RKO (cell line): ENCODE results near the gene PDLIM3.
"Not testable (repeated sequence)": the region's sequence is repeated elsewhere in the genome, so short reads cannot be mapped to it uniquely, and the experiment has no call there.

Source experiments
- DNase-seq: peaks from one replicate; pipeline ENCODE4 v3.0.0-alpha.2; 2016; ENCODE audit warnings: low spot score

The PDLIM3 gene, protein sequence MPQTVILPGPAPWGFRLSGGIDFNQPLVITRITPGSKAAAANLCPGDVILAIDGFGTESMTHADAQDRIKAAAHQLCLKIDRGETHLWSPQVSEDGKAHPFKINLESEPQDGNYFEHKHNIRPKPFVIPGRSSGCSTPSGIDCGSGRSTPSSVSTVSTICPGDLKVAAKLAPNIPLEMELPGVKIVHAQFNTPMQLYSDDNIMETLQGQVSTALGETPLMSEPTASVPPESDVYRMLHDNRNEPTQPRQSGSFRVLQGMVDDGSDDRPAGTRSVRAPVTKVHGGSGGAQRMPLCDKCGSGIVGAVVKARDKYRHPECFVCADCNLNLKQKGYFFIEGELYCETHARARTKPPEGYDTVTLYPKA

DNA sequence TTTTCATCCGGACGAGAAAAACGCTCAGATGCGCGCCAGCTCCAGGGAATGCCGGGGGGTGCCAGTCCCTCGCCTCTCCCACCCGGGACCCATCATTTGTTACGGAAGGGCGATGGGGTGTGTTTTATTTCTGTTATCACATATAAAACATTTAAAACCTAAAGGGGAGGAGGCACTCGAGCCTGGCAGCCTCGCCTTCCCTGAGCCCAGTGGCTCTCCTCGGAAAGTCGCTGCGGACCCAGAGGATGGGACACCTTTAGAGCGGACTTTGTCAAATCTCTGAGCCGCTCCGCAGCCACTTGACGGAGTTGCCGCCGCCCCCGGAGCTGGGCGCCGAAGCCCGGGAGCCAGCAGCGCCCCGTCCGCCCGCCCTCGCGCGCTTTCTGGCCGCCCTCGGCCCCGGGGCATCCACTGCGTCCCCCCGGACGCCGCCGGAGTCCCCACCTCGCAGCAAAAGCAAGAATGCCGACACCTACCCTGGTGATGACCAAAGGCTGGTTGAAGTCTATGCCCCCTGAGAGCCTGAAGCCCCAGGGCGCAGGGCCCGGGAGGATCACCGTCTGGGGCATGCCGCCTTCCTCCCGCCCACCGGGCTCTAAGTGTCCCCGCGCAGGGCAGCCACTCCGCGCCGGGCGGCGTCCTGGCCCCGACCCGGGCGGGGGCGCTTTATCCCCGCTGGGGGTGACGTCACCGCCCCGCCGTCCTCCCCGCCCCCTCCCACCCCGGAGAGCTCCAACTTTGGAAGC is at the start of gene PDLIM3:
Gene PDLIM3 (minus strand): TSS at position 642 of the 746 bp plus-strand sequence. CDS start 73 bp downstream, at position 569.
- no peak for DNase-seq

DNA sequence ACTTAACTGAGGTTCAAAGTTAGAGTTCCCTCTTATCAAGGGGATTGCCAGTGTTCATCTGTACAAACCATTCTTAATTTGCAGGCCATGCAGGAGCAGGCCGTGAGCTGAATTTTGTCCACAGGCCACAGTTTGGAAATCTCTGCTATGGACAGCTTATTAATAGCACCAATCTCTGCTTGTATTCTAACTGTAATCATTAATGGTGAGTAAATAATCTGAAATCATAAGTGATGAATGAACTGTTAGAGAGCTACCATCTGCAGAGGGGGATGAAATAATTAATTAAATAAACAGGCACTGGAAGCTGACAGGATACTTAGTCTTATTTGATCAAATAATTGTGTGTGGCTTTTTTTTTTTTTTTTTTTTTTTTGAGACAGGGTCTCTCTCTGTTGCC is 48.5 kb upstream of the PDLIM3 start:
- DNase-seq: no peak

DNA sequence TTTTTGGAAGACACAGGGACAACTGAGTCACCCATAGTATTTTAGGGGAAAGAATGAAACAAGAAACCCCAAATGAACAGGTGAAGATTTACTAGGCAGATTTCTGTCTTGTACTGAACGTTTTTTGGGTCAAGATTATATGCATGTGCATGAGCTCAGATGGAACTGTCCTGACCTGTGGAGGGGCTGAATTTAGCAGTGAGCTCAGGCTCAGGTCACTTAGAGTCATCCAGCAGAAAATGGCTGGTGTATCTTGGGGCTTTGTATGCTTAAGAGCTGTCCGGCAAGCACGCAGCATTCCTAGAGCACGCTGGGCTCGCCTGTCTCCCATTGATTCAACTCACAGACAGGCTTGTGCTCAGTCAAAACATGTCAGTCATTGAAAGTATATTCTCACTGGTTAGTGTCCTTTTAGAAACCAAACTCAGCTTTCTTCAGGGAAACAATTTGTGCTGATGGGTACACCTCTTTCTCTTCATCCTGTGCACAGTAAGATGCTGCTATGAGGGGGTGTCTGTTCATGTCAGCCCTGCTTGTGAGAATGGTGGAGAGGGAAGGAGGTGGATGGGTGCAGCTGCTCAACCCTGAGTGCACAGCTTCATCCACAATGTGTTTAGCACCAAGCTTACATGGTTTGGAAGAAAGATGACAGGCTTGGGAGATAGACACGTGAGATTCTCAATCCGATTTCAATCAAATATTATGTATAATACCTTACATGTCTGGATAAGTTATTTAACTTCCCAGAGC is 47.5 kb upstream of the PDLIM3 start:
- DNase-seq: no peak

DNA sequence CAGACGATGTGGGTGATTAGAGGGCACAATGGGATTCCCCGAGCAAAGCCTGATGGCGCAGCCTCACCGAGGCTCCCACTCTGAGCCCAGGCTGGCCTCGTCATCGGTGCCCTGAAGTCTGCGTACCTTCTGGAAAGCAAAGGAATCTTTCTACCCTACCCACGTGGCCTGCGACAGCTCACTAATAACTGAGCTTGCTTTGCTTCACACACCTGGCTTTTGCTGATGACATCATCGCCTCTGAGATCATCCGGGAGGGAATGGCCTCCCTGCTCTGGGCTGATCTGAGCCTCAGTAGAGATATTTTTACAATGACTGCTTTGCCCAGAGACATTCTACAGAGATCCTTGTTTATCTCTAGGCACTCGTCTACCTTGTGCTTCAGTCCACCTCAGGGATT is 45.4 kb upstream of the PDLIM3 start:
- DNase-seq: no peak

DNA sequence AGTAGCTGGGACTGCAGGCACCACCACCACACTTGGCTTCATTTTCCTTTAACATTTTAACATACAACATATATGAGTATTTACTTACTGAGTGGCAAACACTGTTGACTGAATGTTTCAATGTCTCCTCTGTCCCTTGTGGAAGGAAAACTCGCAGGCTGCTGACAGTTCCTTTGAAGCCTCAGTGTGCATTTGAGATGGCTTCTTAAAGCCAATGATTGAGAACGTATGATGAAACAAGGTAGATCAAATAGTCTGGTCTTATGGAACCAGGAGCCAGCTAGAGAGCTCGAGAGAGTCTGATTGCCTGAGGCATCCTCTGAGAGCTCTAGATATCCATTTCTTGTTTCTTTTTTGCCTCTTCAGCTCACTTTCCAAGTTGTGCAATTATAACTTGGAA is 43.0 kb upstream of the PDLIM3 start:
- no peak for DNase-seq

DNA sequence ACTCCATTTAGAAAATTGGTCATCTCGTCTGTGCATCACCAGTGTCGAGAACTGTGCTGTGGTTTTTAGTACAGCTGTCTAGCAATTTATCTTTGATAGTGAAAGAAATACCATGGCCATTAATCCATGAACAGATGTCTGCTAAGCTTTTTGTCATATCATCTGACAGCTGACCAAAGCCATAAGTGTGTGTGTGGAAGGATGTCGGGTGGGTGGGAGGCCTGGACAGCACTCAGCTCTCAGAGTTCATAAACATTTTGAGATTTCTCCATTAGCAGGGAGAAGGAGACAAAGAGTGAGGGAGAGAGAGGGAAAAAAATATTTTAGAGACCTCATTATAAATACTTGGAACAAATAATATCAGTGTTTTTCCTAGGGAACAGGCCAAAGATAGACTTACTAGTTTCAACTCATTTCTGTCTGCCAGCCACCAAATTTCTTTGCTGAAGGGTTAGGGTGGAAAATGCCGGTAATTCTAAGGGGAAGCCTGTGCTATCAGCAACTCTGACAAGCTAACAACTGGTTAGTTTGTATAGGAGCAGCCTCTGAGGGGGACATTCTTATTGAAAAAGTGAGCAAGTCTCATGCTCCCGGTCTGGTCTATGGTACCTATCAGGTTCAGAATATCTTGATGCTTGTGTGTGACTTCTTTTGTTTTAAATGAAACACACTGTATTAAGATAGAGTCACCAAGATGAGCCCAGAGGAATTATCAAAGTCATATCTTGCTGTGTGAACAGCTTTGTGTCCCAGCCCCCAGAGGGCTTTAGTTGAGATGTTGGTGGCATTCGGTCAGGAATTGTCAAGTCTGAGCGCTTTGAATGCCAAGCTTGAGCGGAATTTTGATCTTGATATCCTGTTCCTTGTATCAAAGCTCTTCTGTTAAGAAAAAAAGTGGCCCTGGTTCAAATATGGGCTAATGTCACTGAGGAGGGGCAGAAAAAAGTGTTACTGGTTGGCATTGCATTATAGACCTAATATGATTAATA is 41.9 kb upstream of the PDLIM3 start:
- no peak for DNase-seq

DNA sequence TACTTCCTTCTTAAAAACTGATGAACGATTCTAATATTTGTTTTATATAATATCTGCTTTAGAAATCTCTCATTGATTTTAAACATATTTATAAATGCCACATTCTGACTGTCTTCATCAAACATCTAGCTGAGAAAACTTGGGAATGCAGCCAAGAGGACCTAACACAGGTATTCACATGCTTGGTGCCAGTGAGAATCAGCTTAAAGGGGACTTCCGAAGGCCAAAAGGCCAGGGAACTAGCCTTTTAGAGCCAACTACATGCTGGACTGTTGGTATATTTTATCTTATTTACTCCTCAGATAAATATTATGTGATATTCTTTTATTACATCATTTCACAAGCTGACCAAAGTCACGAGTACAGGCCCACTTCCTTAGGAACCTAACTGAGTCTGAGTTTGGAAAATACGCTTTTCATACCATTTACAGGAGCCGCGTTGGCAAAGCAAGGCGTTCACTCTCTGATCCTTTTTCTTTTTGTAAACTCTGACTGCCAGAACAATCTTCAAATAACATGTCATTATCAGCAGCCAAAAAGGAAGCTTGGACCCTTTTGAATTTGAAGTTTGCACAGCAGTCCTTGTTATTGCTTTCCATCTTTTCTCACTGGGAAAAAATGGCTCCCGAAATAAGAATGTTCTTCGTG is 41.1 kb upstream of the PDLIM3 start:
- DNase-seq: no peak

DNA sequence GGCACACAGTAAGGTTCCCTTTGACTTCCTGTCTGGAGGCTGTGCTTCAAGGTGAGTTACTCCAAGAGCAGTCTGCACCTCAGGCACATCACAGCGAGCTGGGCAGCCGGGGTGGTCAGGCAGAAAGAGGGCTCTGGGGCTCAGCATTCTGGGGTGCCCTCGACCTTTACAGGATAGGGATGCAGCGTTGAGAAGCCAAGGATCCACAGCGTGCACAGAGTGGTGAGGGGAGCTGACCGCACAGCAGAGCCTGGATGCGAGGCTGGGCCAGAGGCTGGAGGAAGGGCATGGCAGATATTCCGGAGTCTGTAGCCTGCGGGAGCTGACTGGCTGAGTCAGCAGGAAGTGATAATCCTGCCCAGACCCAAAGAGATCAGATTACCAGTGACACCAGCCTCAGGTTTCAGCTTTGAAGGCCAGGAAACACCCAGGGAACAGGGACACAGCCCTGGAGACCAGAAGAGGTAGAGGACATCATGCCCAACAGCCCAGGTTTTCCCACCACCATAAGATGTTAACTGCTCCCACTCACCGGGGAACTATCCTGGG is 38.4 kb upstream of the PDLIM3 start:
- DNase-seq: peak; percentile 87

DNA sequence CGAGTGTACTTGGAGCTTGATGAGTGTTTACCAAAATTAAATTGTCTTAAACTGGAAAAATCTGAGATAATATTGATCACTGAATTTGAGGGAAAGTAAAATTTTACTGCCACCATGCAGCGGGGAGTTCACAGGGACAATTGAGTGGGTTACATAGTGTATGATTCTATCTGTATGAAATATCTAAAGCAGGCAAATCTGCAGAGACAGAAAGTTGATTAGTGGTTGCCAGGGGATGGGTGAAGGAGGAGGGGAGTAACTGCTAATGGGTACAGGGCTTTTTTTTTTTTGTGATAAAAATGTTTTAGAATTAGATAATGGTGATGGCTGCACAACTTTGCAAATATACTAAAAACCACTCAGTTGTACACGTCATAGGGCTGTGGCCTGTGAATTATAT is 35.4 kb upstream of the PDLIM3 start:
- DNase-seq: no peak

DNA sequence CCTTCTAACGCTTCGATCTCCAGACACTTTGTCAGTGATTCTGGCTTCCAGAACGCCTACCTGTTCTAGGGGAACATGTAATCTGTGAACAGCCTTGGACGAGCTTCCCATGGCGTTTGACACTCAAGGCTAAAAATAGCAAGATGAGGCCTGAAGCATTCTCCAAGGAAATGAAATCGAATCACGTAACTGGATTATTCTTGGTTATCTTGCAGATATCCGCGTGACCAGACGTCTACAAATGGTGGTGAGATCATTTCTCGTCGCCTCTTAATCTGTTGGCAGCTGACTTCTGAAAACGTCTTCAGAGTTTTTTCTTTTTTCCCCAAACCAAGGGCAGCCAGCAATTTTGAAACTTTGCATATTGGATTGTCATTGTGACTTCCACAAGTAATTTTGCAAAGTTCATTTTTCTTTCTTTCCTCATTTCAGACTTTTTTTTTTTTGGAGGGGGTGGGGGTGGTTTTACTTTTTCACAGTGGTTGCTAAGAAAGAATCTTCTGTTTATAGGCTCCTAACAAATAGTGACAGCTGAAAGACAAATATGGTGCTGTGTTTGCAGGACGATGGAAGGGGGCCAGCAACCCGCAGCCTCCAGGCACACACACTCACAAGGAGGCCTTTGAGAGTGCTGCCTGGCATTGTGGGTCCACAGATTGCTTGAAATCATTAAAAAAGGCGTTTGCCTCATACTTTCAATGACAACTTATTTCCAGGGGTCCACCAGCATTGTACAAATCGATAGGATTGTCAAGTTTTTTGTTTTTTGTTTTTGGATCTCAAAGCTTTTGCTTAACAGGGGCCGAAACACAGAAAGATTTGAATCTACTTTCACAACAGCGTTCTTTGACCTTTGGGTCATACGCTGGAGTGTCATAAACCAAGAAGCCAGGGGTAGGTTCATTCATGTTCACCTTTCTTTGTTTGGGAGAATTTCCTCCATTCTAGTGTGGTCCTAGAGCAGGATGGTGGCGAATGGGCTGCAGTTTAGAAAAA is 32.4 kb upstream of the PDLIM3 start:
- no peak for DNase-seq

DNA sequence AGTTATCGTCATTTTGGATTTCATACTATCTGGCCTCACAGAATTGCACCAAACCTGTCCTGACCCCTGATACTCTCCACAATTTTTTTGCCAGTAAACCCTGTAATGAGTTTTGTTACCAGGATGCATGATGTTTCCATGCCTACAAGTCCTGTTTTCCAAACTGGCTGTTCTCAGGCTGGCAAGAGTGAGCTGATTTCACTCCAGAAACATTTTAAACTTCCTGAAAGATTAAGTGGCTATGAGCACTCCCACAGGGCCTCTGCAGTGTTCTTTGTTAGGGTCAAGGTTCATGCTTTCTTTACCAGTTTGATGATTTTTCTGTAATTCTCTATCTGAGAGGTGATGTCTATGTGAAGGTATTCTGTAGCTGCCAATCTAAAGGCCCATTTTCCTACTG is 31.7 kb upstream of the PDLIM3 start:
- DNase-seq: no peak

DNA sequence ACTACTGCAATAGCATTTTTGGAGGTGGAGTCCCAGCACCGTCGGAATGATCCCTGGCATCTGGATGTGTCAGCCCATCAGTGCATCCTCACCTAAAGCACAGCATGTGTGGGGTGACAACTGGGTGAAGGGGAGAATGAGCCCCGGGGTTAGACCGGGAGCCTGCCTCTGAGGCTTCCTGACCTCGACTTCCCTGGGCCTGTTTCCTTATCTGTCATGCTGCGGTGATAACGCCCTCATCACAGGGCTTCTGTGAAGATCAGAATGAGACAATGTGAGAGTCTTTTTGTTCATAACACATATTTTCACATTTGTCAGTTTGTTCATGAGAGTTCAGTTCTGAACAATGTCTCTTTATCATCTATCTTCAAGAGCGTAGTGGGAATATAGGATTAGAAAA is 31.1 kb upstream of the PDLIM3 start:
- no peak for DNase-seq

DNA sequence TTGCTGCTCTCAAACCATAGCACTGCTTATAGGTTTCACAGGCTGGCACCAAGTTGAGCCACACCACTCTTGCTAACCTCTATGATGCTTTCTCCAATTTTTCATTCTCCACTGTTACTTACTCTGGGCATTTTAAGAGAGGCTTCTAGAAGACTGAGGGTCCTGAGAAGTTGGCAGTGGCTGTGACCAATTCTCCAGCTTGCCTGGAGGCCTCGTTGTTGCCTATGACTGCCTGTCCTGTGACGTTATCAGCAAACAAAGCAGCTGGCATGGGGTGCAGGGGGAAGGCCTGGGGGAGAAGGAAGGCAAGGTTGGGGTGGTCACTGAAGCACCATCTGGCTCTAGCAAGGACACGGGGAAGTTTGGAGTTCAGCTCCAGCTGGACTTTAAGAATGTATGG is 30.4 kb upstream of the PDLIM3 start:
- DNase-seq: no peak

DNA sequence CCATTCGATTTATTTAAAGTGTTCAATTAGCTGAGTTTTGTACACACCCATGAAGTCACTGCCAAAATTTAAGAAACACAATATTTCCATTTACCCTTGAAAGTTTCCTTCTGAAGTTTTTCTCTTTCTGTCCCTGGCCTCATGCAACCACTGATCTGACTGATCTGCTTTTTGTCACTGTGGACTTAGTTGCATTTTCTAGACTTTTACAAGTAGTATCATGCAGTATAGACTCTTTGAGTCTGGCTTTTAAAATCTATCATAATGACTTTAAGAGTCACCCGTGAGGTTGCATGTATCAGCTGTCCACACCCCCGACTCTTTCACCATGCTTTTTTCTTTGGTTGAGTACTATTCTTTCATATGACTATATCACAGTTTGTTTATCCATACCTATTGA is 29.0 kb upstream of the PDLIM3 start:
- DNase-seq: no peak

DNA sequence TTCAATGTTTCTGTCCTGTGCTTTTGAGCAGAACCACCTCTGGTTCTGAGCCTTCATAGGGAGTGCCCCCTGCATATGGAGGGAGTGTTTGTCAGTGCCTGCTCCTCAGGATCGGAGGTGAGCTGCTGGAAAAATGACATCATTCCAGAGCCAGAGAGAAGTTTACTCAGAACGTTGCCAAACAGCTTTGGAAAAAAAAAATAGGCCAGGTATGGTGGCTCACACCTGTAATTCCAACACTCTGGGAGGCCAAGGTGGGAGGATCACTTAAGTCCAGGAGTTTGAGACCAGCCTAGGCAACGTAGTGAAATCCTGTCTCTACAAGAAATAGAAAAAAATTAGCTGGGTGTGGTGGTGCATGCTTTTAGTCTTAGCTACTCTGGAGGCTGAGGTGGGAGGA is 27.2 kb upstream of the PDLIM3 start:
- DNase-seq: no peak

DNA sequence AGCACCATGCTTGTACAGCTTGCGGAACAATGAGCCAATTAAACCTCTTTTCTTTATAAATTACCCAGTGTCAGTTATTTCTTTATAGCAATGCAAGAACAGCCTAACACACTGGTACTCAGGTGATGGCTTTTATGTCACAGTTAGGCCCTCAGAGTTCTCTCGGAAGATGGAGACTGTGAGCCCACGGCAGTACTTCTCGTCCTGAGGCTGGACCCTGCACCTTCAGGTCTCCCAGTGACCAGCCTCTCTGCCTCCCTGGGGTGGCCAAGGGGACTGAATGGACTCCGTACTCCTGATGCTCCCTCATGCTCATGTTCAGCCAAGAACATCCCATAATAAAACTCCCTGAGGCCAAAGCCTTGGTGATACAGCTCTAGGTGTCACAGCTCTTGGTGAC is 25.0 kb upstream of the PDLIM3 start:
- DNase-seq: no peak

DNA sequence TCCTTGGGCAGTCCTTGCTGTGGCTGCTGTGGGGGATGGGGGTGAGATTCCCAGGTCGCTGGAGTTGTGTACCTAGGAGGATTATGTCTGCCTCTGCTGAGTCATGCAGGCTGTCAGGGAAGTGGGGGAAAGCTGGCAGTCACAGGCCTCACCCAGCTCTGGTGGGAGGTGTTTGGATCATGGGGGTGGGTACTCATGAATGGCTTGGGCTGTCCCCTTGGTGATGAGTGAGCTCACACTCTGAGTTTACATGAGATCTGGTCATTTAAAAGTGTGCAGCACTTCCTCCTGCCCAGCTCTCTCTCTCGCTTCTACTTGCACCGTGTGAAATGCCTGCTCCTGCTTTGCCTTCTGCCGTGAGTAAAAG is 24.6 kb upstream of the PDLIM3 start:
- DNase-seq: no peak

DNA sequence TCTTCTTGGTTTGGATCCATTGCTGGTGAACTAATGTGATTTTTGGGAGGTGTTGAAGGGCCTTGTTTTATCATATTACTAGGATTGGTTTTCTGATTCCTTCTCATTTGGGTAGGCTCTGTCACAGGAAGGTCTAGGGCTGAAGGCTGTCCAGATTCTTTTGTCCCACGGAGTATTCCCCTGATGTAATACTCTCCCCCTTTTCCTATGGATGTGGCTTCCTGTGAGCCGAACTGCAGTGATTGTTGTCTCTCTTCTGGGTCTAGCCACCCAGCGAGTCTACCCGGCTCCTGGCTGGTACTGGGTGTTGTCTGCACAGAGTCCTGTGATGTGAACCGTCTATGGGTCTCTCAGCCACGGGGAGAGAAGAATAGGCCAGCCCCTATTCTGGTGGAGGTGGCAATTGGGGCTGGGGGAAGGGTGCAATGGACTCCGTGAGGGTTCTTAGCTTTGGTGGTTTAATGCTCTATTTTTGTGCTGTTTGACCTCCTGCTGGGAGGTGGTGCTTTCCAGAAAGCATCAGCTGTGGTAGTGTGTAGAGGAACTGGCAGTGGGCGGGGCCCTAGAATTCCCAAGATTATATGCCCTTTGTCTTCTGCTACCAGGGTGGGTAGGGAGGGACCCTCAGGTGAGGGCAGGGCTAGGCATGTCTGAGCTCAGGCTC is 24.1 kb upstream of the PDLIM3 start:
- not testable (repeated sequence) for DNase-seq
